H9 (cell line): ENCODE data around the gene TMED5. TPM values are rescaled to one million over a fixed set of nuclear protein-coding genes. Genes with fewer than 3 reads are reported as not detected.

Experiments used
- DNase-seq: peaks from one replicate; pipeline ENCODE4 v3.0.0-alpha.2; 2017
- H2AFZ ChIP-seq: one replicate; pipeline ENCODE4 v1.6.1; 2013; ENCODE audit warnings: mild to moderate bottlenecking, low read length, control low read depth, moderate library complexity
- H2AK5ac ChIP-seq: 2 replicates; pipeline ENCODE4 v1.6.1; 2013; ENCODE audit warnings: low read length, control low read depth, mixed read lengths; ENCODE audit not compliant: insufficient read length
- H2BK120ac ChIP-seq: one replicate; pipeline ENCODE4 v1.6.1; 2013; ENCODE audit warnings: low read depth, mild to moderate bottlenecking, low read length, control low read depth, inconsistent platforms; ENCODE audit not compliant: poor library complexity, severe bottlenecking
- H2BK12ac ChIP-seq: 2 replicates; pipeline ENCODE4 v1.6.1; 2013; ENCODE audit warnings: low read length, control low read depth, mixed read lengths, low read depth; ENCODE audit not compliant: insufficient read length
- H2BK15ac ChIP-seq: 2 replicates; pipeline ENCODE4 v1.6.1; 2013; ENCODE audit warnings: low read depth, low read length, control low read depth
- H2BK20ac ChIP-seq: one replicate; pipeline ENCODE4 v1.6.1; 2013; ENCODE audit warnings: low read depth, mild to moderate bottlenecking, low read length, control low read depth, inconsistent platforms; ENCODE audit not compliant: poor library complexity, severe bottlenecking
- H2BK5ac ChIP-seq: 2 replicates; pipeline ENCODE4 v1.6.1; 2013; ENCODE audit warnings: low read length, control low read depth, mixed read lengths; ENCODE audit not compliant: insufficient read length
- H3K14ac ChIP-seq: 2 replicates; pipeline ENCODE4 v1.6.1; 2013; ENCODE audit warnings: low read length, control low read depth; ENCODE audit not compliant: insufficient read depth
- H3K18ac ChIP-seq: 2 replicates; pipeline ENCODE4 v1.6.1; 2013; ENCODE audit warnings: low read depth, mild to moderate bottlenecking, mixed read lengths, low read length, control low read depth; ENCODE audit not compliant: insufficient read length
- H3K23ac ChIP-seq: 2 replicates; pipeline ENCODE4 v1.6.1; 2013; ENCODE audit warnings: low read length, control low read depth, mixed read lengths, low read depth; ENCODE audit not compliant: insufficient read length
- H3K23me2 ChIP-seq: 2 replicates; pipeline ENCODE4 v1.6.1; 2013; ENCODE audit warnings: low read depth, mild to moderate bottlenecking, mixed read lengths, low read length, control low read depth; ENCODE audit not compliant: insufficient read length, poor library complexity, severe bottlenecking
- H3K27ac ChIP-seq: 2 replicates; pipeline ENCODE4 v1.5.1; 2013; ENCODE audit warnings: low read length, control low read depth, mixed read lengths, low read depth; ENCODE audit not compliant: insufficient read length
- H3K27me3 ChIP-seq: 2 replicates; pipeline ENCODE4 v1.6.1; 2013; ENCODE audit warnings: low read length, control low read depth, inconsistent platforms; ENCODE audit not compliant: insufficient read depth
- H3K4ac ChIP-seq: 2 replicates; pipeline ENCODE4 v1.6.1; 2013; ENCODE audit warnings: low read depth, mild to moderate bottlenecking, control low read depth, inconsistent platforms, low read length, moderate library complexity
- H3K4me1 ChIP-seq: 2 replicates; pipeline ENCODE4 v1.6.1; 2013; ENCODE audit warnings: low read length, control low read depth, inconsistent platforms; ENCODE audit not compliant: insufficient read depth
- H3K4me2 ChIP-seq: 2 replicates; pipeline ENCODE4 v1.6.1; 2013; ENCODE audit warnings: low read length, control low read depth, mixed read lengths; ENCODE audit not compliant: insufficient read length, insufficient read depth
- H3K56ac ChIP-seq: 2 replicates; pipeline ENCODE4 v1.6.1; 2013; ENCODE audit warnings: low read depth, mild to moderate bottlenecking, mixed read lengths, low read length, control low read depth; ENCODE audit not compliant: insufficient read length
- H3K79me1 ChIP-seq: 2 replicates; pipeline ENCODE4 v1.6.1; 2013; ENCODE audit warnings: low read depth, mild to moderate bottlenecking, moderate library complexity, low read length, control low read depth, inconsistent platforms; ENCODE audit not compliant: insufficient read depth, poor library complexity, severe bottlenecking
- H3K79me2 ChIP-seq: 2 replicates; pipeline ENCODE4 v1.6.1; 2013; ENCODE audit warnings: low read length, control low read depth, inconsistent platforms; ENCODE audit not compliant: insufficient read depth
- H3K9ac ChIP-seq: 2 replicates; pipeline ENCODE4 v1.6.1; 2013; ENCODE audit warnings: low read length, control low read depth, mixed read lengths; ENCODE audit not compliant: insufficient read length; ENCODE audit errors: extremely low read depth
- H3K9me3 ChIP-seq: one replicate; pipeline ENCODE4 v1.6.1; 2013; ENCODE audit warnings: low read depth, low read length, inconsistent platforms; ENCODE audit not compliant: control insufficient read depth
- H3T11ph ChIP-seq: one replicate; pipeline ENCODE4 v1.6.1; 2013; ENCODE audit warnings: mild to moderate bottlenecking, low read length, control low read depth, inconsistent platforms
- H4K20me1 ChIP-seq: one replicate; pipeline ENCODE4 v1.6.1; 2013; ENCODE audit not compliant: control insufficient read depth, insufficient read length, insufficient read depth
- H4K5ac ChIP-seq: 2 replicates; pipeline ENCODE4 v1.6.1; 2013; ENCODE audit warnings: low read depth, mild to moderate bottlenecking, mixed read lengths, low read length, control low read depth; ENCODE audit not compliant: insufficient read length
- H4K8ac ChIP-seq: replicated peaks from 2 replicates; pipeline ENCODE4 v1.6.1; 2013; ENCODE audit warnings: low read length, control low read depth, mixed read lengths, low read depth; ENCODE audit not compliant: insufficient read length
- H4K91ac ChIP-seq: 2 replicates; pipeline ENCODE4 v1.6.1; 2013; ENCODE audit warnings: low read depth, mild to moderate bottlenecking, moderate library complexity, mixed read lengths, low read length, control low read depth; ENCODE audit not compliant: insufficient read length
- H3K27ac Mint-ChIP-seq, 3 experiments: 2 replicates in 2 of 3; 3 replicates in 1 of 3; pipeline ENCODE4 v1.8.0; 2020 to 2021; ENCODE audit warnings: mixed read lengths in 3 of 3, mild to moderate bottlenecking in 1 of 3, moderate library complexity in 1 of 3
- H3K27me3 Mint-ChIP-seq: 2 replicates; pipeline ENCODE4 v1.8.0; 2021; ENCODE audit warnings: low read depth, mild to moderate bottlenecking, moderate library complexity, mixed read lengths
- H3K36me3 Mint-ChIP-seq, 3 experiments: 2 replicates in 2 of 3; 3 replicates in 1 of 3; pipeline ENCODE4 v1.8.0; 2020 to 2021; ENCODE audit warnings: low read depth in 3 of 3, mixed read lengths in 3 of 3; ENCODE audit not compliant: insufficient read depth in 1 of 3
- H3K4me1 Mint-ChIP-seq, 2 experiments: 2 replicates each; pipeline ENCODE4 v1.8.0; 2020; ENCODE audit warnings: mixed read lengths in 2 of 2
- H3K4me3 Mint-ChIP-seq, 2 experiments: 2 replicates in 1 of 2; 3 replicates in 1 of 2; pipeline ENCODE4 v1.8.0; 2020 to 2021; ENCODE audit warnings: mild to moderate bottlenecking in 2 of 2, mixed read lengths in 2 of 2, moderate library complexity in 1 of 2
- H3K9me3 Mint-ChIP-seq, 2 experiments: 2 replicates in 1 of 2; 3 replicates in 1 of 2; pipeline ENCODE4 v1.8.0; 2020; ENCODE audit warnings: mild to moderate bottlenecking in 2 of 2, mixed read lengths in 2 of 2, moderate library complexity in 1 of 2
- CTCF ChIP-seq: fragments of 200-600 bp; sonication (generic); conservative IDR thresholded peaks from 3 replicates; pipeline ENCODE4 v1.8.0; 2021; ENCODE audit warnings: antibody characterized with exemption, mild to moderate bottlenecking
- WGBS: extraction: QIAGEN DNeasy Blood & Tissue Kit; methylation state at CpG from one replicate; pipeline ENCODE4 v1.1.7; 2013; ENCODE audit warnings: missing lambda C conversion rate, low lambda C conversion rate, mixed read lengths; ENCODE audit not compliant: insufficient read length; ENCODE audit errors: extremely low coverage; 5-methylcytosine and 5-hydroxymethylcytosine counted together
- total RNA-seq: library from RNA; stranded (reverse); gene quantifications from 2 replicates; pipeline ENCODE4 v1.2.1, GENCODE V29; 2021

TMED5 gene
- total RNA-seq, 1 experiment from 2014 or later = 35.0 TPM

- Histone ChIP-seq H3K4me2 (no peak overlapping the region), H2AFZ (no peak overlapping the region), H4K5ac (no peak overlapping the region), H3K56ac (no peak overlapping the region), H2BK20ac (no peak overlapping the region), H3K27me3 (no peaks in the 10 kb centered on the region), H4K20me1 (no peaks in the 10 kb centered on the region), H3K27ac (no peak overlapping the region), H3K9me3 (no peaks in the 10 kb centered on the region), H4K8ac (no peak overlapping the region), H2BK120ac (no peak overlapping the region), H3T11ph (no peak overlapping the region), H2BK15ac (no peak overlapping the region), H3K4ac (no peak overlapping the region), H2BK12ac (no peak overlapping the region), H3K79me2 (no peaks in the 10 kb centered on the region), H3K9ac (no peak overlapping the region), H3K14ac (no peak overlapping the region), H3K18ac (no peak overlapping the region), H3K79me1 (no peaks in the 10 kb centered on the region), H3K23me2 (no peaks in the 10 kb centered on the region), H3K4me1 (no peaks in the 10 kb centered on the region), H3K23ac (no peak overlapping the region), H4K91ac (no peak overlapping the region), H2AK5ac (no peak overlapping the region), H2BK5ac (no peak overlapping the region)
- Mint-ChIP-seq H3K9me3 (no peaks in the 10 kb centered on the region), H3K4me3 (no peak overlapping the region), H3K36me3 (peaks cover 19 to 55% (median 46%) of the 10 kb centered on the region in 3 experiments), H3K27me3 (no peaks in the 10 kb centered on the region), H3K27ac (peak overlapping the region in 1 of 3 experiments; percentile 22; a peak in 1 of 7 replicates), H3K4me1 (no peaks in the 10 kb centered on the region)
- TF ChIP-seq CTCF = no peak
- WGBS = no CpG with 5 or more reads among the region's 4 CpGs
- no peak for DNase-seq
Measured at GRCh38 chr1:93194231-93194990, 14.2 kb upstream of the TMED5 start.
